Thyroid gland (tissue), 4 donors: ENCODE measurements around the gene HMGN5.

Experiments
- POLR2A ChIP-seq, 2 donors: fragments of 450-650 bp; IDR thresholded peaks; one replicate each; pipeline ENCODE4 v1.6.1; 2017; ENCODE audit warnings: antibody characterized with exemption in 2 of 2, mild to moderate bottlenecking in 2 of 2, moderate library complexity in 1 of 2
- TF ChIP-seq, protein P1 (sequence below), 6 experiments: fragments of 200-600 bp in 3 of 6; fragments of 450-650 bp in 3 of 6; sonication (generic) in 3 of 6; IDR thresholded peaks; one replicate each; pipeline ENCODE4 v1.5.1; 2016 to 2019; ENCODE audit warnings: antibody characterized with exemption in 6 of 6, mild to moderate bottlenecking in 2 of 6, inconsistent platforms in 1 of 6, moderate library complexity in 1 of 6

DNA sequence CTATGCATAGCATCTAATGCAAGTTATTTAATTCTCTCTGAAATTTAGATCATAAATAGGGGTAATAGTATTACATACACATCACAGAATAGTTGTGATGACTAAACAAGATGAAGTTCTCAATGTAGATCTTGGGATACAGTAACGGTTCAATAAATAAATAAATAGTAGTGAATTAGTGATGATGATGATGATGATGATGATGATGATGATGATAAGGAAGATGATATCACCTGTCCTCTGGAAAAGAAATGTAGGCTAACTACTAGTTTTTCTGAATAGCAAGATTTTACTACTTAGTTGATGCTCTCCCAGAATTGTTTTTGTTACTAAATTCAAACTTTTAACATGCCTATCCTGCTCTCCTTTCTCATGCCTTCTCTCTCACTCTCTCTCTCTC is 30.5 kb upstream of the HMGN5 start:
- TF ChIP-seq, protein P1, sequence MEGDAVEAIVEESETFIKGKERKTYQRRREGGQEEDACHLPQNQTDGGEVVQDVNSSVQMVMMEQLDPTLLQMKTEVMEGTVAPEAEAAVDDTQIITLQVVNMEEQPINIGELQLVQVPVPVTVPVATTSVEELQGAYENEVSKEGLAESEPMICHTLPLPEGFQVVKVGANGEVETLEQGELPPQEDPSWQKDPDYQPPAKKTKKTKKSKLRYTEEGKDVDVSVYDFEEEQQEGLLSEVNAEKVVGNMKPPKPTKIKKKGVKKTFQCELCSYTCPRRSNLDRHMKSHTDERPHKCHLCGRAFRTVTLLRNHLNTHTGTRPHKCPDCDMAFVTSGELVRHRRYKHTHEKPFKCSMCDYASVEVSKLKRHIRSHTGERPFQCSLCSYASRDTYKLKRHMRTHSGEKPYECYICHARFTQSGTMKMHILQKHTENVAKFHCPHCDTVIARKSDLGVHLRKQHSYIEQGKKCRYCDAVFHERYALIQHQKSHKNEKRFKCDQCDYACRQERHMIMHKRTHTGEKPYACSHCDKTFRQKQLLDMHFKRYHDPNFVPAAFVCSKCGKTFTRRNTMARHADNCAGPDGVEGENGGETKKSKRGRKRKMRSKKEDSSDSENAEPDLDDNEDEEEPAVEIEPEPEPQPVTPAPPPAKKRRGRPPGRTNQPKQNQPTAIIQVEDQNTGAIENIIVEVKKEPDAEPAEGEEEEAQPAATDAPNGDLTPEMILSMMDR (IDR thresholded peaks at IDR 0.05) = no peak
- TF ChIP-seq POLR2A (IDR thresholded peaks at IDR 0.05) = no peak
